GM12878 (cell line): ENCODE results near the gene NFAT5. TPM values are rescaled to one million over a fixed set of nuclear protein-coding genes. Genes with fewer than 3 reads are reported as not detected.

Experiments used
- ATAC-seq: fragments of 200-7000 bp; cut with Tn5 transposase; 3 replicates; pipeline ENCODE4 v1.9.1; 2020; ENCODE audit warnings: mild to moderate bottlenecking, moderate library complexity
- BruUV-seq: library from RNA; stranded (reverse); fragments of 400-500 nt; replicated peaks from 2 replicates; lab custom pipeline; 2021; lab: Mats Ljungman, UMichigan
- CTCF ChIA-PET: fragments of 300-600 bp; sonication (Branson Sonifier 250); formaldehyde crosslinking; extraction: SDS; loops from one replicate; lab custom pipeline; 2021; ENCODE audit warnings: inconsistent platforms; lab: Yijun Ruan, JAX
- POLR2A ChIA-PET: fragments of 350-600 bp; formaldehyde crosslinking; extraction: SDS; loops from one replicate; lab custom pipeline; 2021; ENCODE audit warnings: inconsistent platforms; lab: Charles Lee
- RAD21 ChIA-PET: fragments of 300-600 bp; sonication (Branson Sonifier 250); formaldehyde crosslinking; loops from one replicate; lab custom pipeline; 2023; ENCODE audit warnings: antibody characterized with exemption; ENCODE audit not compliant: unreplicated experiment; lab: Charles Lee
- SMC1A ChIA-PET: fragments of 300-600 bp; sonication (Branson Sonifier 250); formaldehyde crosslinking; loops from one replicate; lab custom pipeline; 2023; ENCODE audit not compliant: unreplicated experiment, uncharacterized antibody; lab: Charles Lee
- DNase-seq: peaks from one replicate; pipeline ENCODE4 v3.0.0-alpha.2; 2011; ENCODE audit warnings: low read depth, low spot score
- FAIRE-seq: peaks from 3 replicates; lab custom pipeline; 2011; peaks lifted over from hg19 to GRCh38; lab: Jason Lieb, UNC
- H2AFZ ChIP-seq: 2 replicates; pipeline ENCODE4 v1.6.0; 2011; ENCODE audit warnings: low read depth, low read length, control low read depth; ENCODE audit not compliant: control insufficient read depth
- H3K27ac ChIP-seq: 2 replicates; pipeline ENCODE4 v1.5.1; 2011; ENCODE audit warnings: control low read depth; ENCODE audit not compliant: control insufficient read depth, insufficient read depth
- H3K27me3 ChIP-seq, 2 experiments: replicated peaks in 1 of 2; 2 replicates each; pipeline versions ENCODE4 v1.6.0 to v1.6.1; 2011; ENCODE audit warnings: low read length in 1 of 2; ENCODE audit not compliant: control insufficient read depth in 2 of 2, insufficient read depth in 2 of 2
- H3K36me3 ChIP-seq, 2 experiments: 2 replicates each; pipeline ENCODE4 v1.5.1; 2011; ENCODE audit warnings: low read length in 1 of 2; ENCODE audit not compliant: control insufficient read depth in 2 of 2, insufficient read depth in 2 of 2
- H3K4me1 ChIP-seq: 2 replicates; pipeline ENCODE4 v1.6.1; 2011; ENCODE audit warnings: mild to moderate bottlenecking, low read length, moderate library complexity, mixed read lengths; ENCODE audit not compliant: control insufficient read depth, insufficient read depth
- H3K4me2 ChIP-seq: 2 replicates; pipeline ENCODE4 v1.6.0; 2011; ENCODE audit warnings: control low read depth; ENCODE audit not compliant: control insufficient read depth, insufficient read depth
- H3K4me3 ChIP-seq: fragments of 200-600 bp; sonication (generic); 2 replicates; pipeline ENCODE4 v1.5.1; 2016
- H3K79me2 ChIP-seq: 2 replicates; pipeline ENCODE4 v1.6.0; 2011; ENCODE audit warnings: low read length; ENCODE audit not compliant: control insufficient read depth, insufficient read depth
- H3K9ac ChIP-seq: 2 replicates; pipeline ENCODE4 v1.8.0; 2011; ENCODE audit warnings: low read length, control low read depth, mixed read lengths; ENCODE audit not compliant: control insufficient read depth, insufficient read depth
- H3K9me3 ChIP-seq: replicated peaks from 3 replicates; pipeline ENCODE4 v1.5.1; 2011; ENCODE audit warnings: mild to moderate bottlenecking, low read length; ENCODE audit not compliant: control insufficient read depth, insufficient read depth
- H4K20me1 ChIP-seq: 2 replicates; pipeline ENCODE4 v1.6.0; 2011; ENCODE audit not compliant: control insufficient read depth, insufficient read depth
- YY1 ChIP-seq: IDR thresholded peaks from 2 replicates; pipeline ENCODE4 v1.6.1; 2011; ENCODE audit warnings: low read depth, mild to moderate bottlenecking, low read length
- in situ Hi-C: fragments of 300-500 bp; cut with MboI; formaldehyde crosslinking; loops from 9 replicates; pipeline ENCODE4 v1.14.3; 2018; ENCODE audit warnings: mixed read lengths
- intact Hi-C: fragments of 100-400 bp; cut with micrococcal nuclease; formaldehyde crosslinking; loops from one replicate; pipeline ENCODE4 v1.14.2; 2022; ENCODE audit not compliant: unreplicated experiment
- polyA plus RNA-seq, 11 experiments: library from polyadenylated mRNA; depleted of rRNA in 4 of 11; unstranded in 6 of 11; stranded (reverse) in 5 of 11; fragments of >200 nt; fragmentation: Nextera tagmentation in 4 of 11; fragmentation: Illumina TruSeq in 1 of 11; extraction: Ambion mirVana in 4 of 11; extraction: Trizol in 1 of 11; gene quantifications; 1 replicate in 1 of 11; 2 replicates in 10 of 11; pipeline versions ENCODE4 v1.2.1 to v1.2.3, GENCODE V29; 2011 to 2016; ENCODE audit warnings: inconsistent platforms in 2 of 11, missing spikeins in 2 of 11, low read depth in 1 of 11
- total RNA-seq, 4 experiments: library from RNA; depleted of rRNA in 3 of 4; stranded (reverse); fragments of >200 nt in 3 of 4; fragmentation: Illumina TruSeq in 1 of 4; extraction: Trizol in 1 of 4; gene quantifications; 2 replicates each; pipeline versions ENCODE4 v1.2.1 to v1.2.3, GENCODE V29; 2013 to 2021
- TF ChIP-seq, protein P1 (sequence below): fragments of 150-350 bp; IDR thresholded peaks from 2 replicates; pipeline ENCODE4 v1.6.1; 2014; ENCODE audit warnings: mild to moderate bottlenecking, low read depth, low read length
- TF ChIP-seq, protein P2 (sequence below): IDR thresholded peaks from 2 replicates; pipeline ENCODE4 v1.6.1; 2012; ENCODE audit warnings: improper control_type of control experiment, low read depth, low read length; ENCODE audit not compliant: insufficient replicate concordance

The NFAT5 gene
- total and polyA plus RNA-seq, 10 of the 15 experiments (the other 5 are each of a cell fraction or from before 2014, with no cell fraction given): 0.58 to 31.5 (median 12.7) TPM

DNA sequence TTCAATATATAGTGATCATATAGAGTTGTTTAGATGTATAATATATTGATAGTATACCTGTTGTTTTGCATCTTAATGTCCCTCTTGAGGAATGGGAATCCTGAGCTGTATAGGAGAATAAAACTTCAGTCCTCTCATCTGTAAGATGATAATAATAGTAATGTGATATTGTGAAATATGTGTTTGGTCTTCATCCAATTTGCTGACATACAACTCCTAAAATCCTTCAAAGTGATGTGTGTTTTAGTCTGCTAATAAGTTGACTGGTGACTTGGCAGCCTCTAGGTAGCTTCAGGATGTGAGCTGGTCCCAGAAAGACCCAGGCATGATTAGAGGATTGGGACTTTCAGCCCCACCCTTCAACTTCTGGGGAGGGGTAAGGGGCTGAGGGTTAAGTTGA, 22.8 kb upstream of the NFAT5 start:
- ChIA-PET SMC1A (interaction anchor here (0.8 to 2.4 kb wide), 4 partner anchors 13 to 40 kb away, joined by 3 to 8 read pairs (median 3); no protein-coding TSS in a partner anchor), CTCF (interaction anchor here (0.6 to 1.5 kb wide), 3 partner anchors 11 to 189 kb away, joined by 3 to 6 read pairs (median 4); no protein-coding TSS in a partner anchor), POLR2A (interaction anchor here (0.6 to 0.9 kb wide), 2 partner anchors 16 to 199 kb away, joined by 4 read pairs; no protein-coding TSS in a partner anchor), RAD21 (no interaction called here)
- BruUV-seq: no TSS peak
- intact Hi-C loops (no loop called here), in situ Hi-C loops (no loop called here)
- Histone ChIP-seq H3K27ac (no peak overlapping the region), H3K9me3 (no peaks in the 10 kb centered on the region), H2AFZ (no peak overlapping the region), H3K4me2 (no peak overlapping the region), H3K4me1 (no peaks in the 10 kb centered on the region), H3K27me3 (no peaks in the 10 kb centered on the region), H3K4me3 (no peak overlapping the region), H3K9ac (no peak overlapping the region), H3K79me2 (no peaks in the 10 kb centered on the region), H3K36me3 (no peaks in the 10 kb centered on the region), H4K20me1 (no peaks in the 10 kb centered on the region)
- no peak for ATAC-seq
- TF ChIP-seq, protein P1, sequence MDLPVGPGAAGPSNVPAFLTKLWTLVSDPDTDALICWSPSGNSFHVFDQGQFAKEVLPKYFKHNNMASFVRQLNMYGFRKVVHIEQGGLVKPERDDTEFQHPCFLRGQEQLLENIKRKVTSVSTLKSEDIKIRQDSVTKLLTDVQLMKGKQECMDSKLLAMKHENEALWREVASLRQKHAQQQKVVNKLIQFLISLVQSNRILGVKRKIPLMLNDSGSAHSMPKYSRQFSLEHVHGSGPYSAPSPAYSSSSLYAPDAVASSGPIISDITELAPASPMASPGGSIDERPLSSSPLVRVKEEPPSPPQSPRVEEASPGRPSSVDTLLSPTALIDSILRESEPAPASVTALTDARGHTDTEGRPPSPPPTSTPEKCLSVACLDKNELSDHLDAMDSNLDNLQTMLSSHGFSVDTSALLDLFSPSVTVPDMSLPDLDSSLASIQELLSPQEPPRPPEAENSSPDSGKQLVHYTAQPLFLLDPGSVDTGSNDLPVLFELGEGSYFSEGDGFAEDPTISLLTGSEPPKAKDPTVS: no peak
- TF ChIP-seq, protein P2, sequence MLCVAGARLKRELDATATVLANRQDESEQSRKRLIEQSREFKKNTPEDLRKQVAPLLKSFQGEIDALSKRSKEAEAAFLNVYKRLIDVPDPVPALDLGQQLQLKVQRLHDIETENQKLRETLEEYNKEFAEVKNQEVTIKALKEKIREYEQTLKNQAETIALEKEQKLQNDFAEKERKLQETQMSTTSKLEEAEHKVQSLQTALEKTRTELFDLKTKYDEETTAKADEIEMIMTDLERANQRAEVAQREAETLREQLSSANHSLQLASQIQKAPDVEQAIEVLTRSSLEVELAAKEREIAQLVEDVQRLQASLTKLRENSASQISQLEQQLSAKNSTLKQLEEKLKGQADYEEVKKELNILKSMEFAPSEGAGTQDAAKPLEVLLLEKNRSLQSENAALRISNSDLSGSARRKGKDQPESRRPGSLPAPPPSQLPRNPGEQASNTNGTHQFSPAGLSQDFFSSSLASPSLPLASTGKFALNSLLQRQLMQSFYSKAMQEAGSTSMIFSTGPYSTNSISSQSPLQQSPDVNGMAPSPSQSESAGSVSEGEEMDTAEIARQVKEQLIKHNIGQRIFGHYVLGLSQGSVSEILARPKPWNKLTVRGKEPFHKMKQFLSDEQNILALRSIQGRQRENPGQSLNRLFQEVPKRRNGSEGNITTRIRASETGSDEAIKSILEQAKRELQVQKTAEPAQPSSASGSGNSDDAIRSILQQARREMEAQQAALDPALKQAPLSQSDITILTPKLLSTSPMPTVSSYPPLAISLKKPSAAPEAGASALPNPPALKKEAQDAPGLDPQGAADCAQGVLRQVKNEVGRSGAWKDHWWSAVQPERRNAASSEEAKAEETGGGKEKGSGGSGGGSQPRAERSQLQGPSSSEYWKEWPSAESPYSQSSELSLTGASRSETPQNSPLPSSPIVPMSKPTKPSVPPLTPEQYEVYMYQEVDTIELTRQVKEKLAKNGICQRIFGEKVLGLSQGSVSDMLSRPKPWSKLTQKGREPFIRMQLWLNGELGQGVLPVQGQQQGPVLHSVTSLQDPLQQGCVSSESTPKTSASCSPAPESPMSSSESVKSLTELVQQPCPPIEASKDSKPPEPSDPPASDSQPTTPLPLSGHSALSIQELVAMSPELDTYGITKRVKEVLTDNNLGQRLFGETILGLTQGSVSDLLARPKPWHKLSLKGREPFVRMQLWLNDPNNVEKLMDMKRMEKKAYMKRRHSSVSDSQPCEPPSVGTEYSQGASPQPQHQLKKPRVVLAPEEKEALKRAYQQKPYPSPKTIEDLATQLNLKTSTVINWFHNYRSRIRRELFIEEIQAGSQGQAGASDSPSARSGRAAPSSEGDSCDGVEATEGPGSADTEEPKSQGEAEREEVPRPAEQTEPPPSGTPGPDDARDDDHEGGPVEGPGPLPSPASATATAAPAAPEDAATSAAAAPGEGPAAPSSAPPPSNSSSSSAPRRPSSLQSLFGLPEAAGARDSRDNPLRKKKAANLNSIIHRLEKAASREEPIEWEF: no peak
- TF ChIP-seq YY1: no peak
- no peak for FAIRE-seq
- DNase-seq: no peak
